ENCODE data around the gene MMS22L. TPM values are rescaled to one million over a fixed set of nuclear protein-coding genes. Genes with fewer than 3 reads are reported as not detected.

MMS22L gene
- polyA plus RNA-seq, 2 of the 4 experiments (the other 2 are of a cell fraction), result 11.5 to 24.5 TPM

GRCh38 chr6:97282726-97283617 lies at the start of gene MMS22L (continued):
- TF ChIP-seq PHF8 (IDR thresholded peaks at IDR 0.05; ENCODE audit: borderline replicate concordance, low read depth) (peak; percentile 43; the same call in 1 of the 2 replicates), EHF (CRISPR knock-in tag; IDR thresholded peaks at IDR 0.05) (no peak), ZSCAN20 (CRISPR knock-in tag; IDR thresholded peaks at IDR 0.05) (no peak), CHD2 (IDR thresholded peaks at IDR 0.05; ENCODE audit: low read length, partially characterized antibody) (peak; percentile 97), SMC3 (IDR thresholded peaks at IDR 0.05) (no peak), RARB (CRISPR knock-in tag; IDR thresholded peaks at IDR 0.05) (no peak)

- H3K4me2 ChIP-seq, result no peak overlapping the region
- no peak for FAIRE-seq
- CTCF ChIA-PET, result no interaction called here
- no peak for TF ChIP-seq RARB (CRISPR knock-in tag; IDR thresholded peaks at IDR 0.05)
- TF ChIP-seq REST (IDR thresholded peaks at IDR 0.05), result no peak
- no peak for TF ChIP-seq RCOR1 (IDR thresholded peaks at IDR 0.05; ENCODE audit: low read depth, low read length)
- TF ChIP-seq GATA3 (IDR thresholded peaks at IDR 0.05; ENCODE audit: borderline replicate concordance), result no peak
- no peak for TF ChIP-seq ATOH8 (CRISPR knock-in tag; IDR thresholded peaks at IDR 0.05; ENCODE audit: low read depth)
- no peak for TF ChIP-seq BHLHE40 (IDR thresholded peaks at IDR 0.05; ENCODE audit: low read depth, low read length)
- TF ChIP-seq SREBF2 (IDR thresholded peaks at IDR 0.05), result no peak
- TF ChIP-seq NPAS2 (CRISPR knock-in tag; IDR thresholded peaks at IDR 0.05; ENCODE audit: borderline replicate concordance), result no peak
- TF ChIP-seq HOXB13 (CRISPR knock-in tag; IDR thresholded peaks at IDR 0.05; ENCODE audit: low read depth), result no peak
- no peak for TF ChIP-seq ZC3H11A (IDR thresholded peaks at IDR 0.05)
- no peak for TF ChIP-seq ZNF302 (CRISPR knock-in tag; IDR thresholded peaks at IDR 0.05)
- TF ChIP-seq HOXA7 (CRISPR knock-in tag; IDR thresholded peaks at IDR 0.05), result no peak
- TF ChIP-seq ZSCAN20 (CRISPR knock-in tag; IDR thresholded peaks at IDR 0.05), result no peak
- TF ChIP-seq POLR2A (IDR thresholded peaks at IDR 0.05; ENCODE audit: low read length), result no peak
- no peak for TF ChIP-seq EHF (CRISPR knock-in tag; IDR thresholded peaks at IDR 0.05)
- H3K27ac ChIP-seq, result no peak overlapping the region
- POLR2A ChIA-PET, result no interaction called here
- no peak for ATAC-seq
- H3K4me1 ChIP-seq, result no peaks in the 10 kb centered on the region
- WGBS (ENCODE audit: missing lambda C conversion rate), result 4% methylated on average over 1 of the region's 1 CpG
- no peaks in the 10 kb centered on the region for H3K9me3 ChIP-seq
- no peak overlapping the region for H3K4me3 ChIP-seq
- no peak for DNase-seq (ENCODE audit: low read depth in 1 of 2, low spot score in 1 of 2)
These were observed 39.8 kb upstream of the MMS22L start for GRCh38 chr6:97322811-97323210.

GRCh38 chr6:97322226-97322625 lies 39.2 kb upstream of the MMS22L start:
- no peak for DNase-seq (ENCODE audit: low read depth in 1 of 2, low spot score in 1 of 2)
- TF ChIP-seq FOXS1 (CRISPR knock-in tag; IDR thresholded peaks at IDR 0.05) (no peak), MAFK (IDR thresholded peaks at IDR 0.05; ENCODE audit: partially characterized antibody) (no peak), POLR2A (IDR thresholded peaks at IDR 0.05; ENCODE audit: low read length) (no peak), ATOH8 (CRISPR knock-in tag; IDR thresholded peaks at IDR 0.05; ENCODE audit: low read depth) (no peak), HOXB5 (CRISPR knock-in tag; IDR thresholded peaks at IDR 0.05) (no peak), HMGXB4 (CRISPR knock-in tag; IDR thresholded peaks at IDR 0.05; ENCODE audit: borderline replicate concordance) (no peak), CEBPB (IDR thresholded peaks at IDR 0.05) (no peak), PBX3 (IDR thresholded peaks at IDR 0.05) (no peak)
- H3K27ac ChIP-seq, result no peak overlapping the region
- H3K9me3 ChIP-seq, result no peaks in the 10 kb centered on the region
- H3K4me3 ChIP-seq, result no peak overlapping the region
- CTCF ChIA-PET, result no interaction called here
- POLR2A ChIA-PET, result no interaction called here
- 25% methylated on average over 1 of the region's 1 CpG for WGBS (ENCODE audit: missing lambda C conversion rate)
- no peak for ATAC-seq
- no peaks in the 10 kb centered on the region for H3K4me1 ChIP-seq
- H3K4me2 ChIP-seq, result no peak overlapping the region
- no peak for FAIRE-seq

Data from A549 (cell line).